B cell (primary cell): ENCODE results near the gene ADGRB2. TPM values are rescaled to one million over a fixed set of nuclear protein-coding genes. Genes with fewer than 3 reads are reported as not detected.

Experiments
- ATAC-seq: fragments of 200-7000 bp; cut with Tn5 transposase; one replicate; pipeline ENCODE4 v1.10.0; 2021; ENCODE audit warnings: low read depth, mild to moderate bottlenecking, moderate number of reproducible peaks, moderate library complexity
- CTCF ChIA-PET: fragments of 350-600 bp; sonication (Branson Sonifier 250); formaldehyde crosslinking; loops from one replicate; lab custom pipeline; 2021; ENCODE audit warnings: antibody characterized with exemption, inconsistent platforms; lab: Charles Lee
- POLR2A ChIA-PET: fragments of 350-600 bp; sonication (Branson Sonifier 250); formaldehyde crosslinking; loops from one replicate; lab custom pipeline; 2021; ENCODE audit warnings: antibody characterized with exemption; lab: Charles Lee
- DNase-seq: peaks from one replicate; pipeline ENCODE4 v3.0.0; 2013
- H2AFZ ChIP-seq: 2 replicates; pipeline ENCODE4 v1.6.1; 2012; ENCODE audit warnings: mild to moderate bottlenecking, low read depth, low read length; ENCODE audit not compliant: insufficient read depth, poor library complexity, severe bottlenecking
- H3K27ac ChIP-seq, 2 donors: 1 replicate in 1 of 2; 2 replicates in 1 of 2; pipeline ENCODE4 v1.5.1; 2012 to 2013; ENCODE audit warnings: low read length in 2 of 2, mild to moderate bottlenecking in 2 of 2, moderate library complexity in 1 of 2
- H3K27me3 ChIP-seq, 4 experiments: fragments of 200-600 bp in 1 of 4; sonication (generic) in 1 of 4; replicated peaks in 1 of 4; 1 replicate in 2 of 4; 2 replicates in 2 of 4; pipeline versions ENCODE4 v1.6.1 to v1.7.0; 2013 to 2016; ENCODE audit warnings: low read length in 3 of 4, mild to moderate bottlenecking in 2 of 4, mixed read lengths in 1 of 4, moderate library complexity in 1 of 4; ENCODE audit not compliant: insufficient read depth in 4 of 4, control insufficient read depth in 3 of 4; ENCODE audit errors: control extremely low read depth in 1 of 4
- H3K36me3 ChIP-seq, 2 experiments: replicated peaks in 1 of 2; 1 replicate in 1 of 2; 2 replicates in 1 of 2; pipeline versions ENCODE4 v1.6.1 to v1.7.1; 2013; ENCODE audit warnings: low read length in 1 of 2; ENCODE audit not compliant: insufficient read depth in 2 of 2, control insufficient read depth in 1 of 2; ENCODE audit errors: control extremely low read depth in 1 of 2, extremely low read depth in 1 of 2
- H3K4me1 ChIP-seq, 2 donors: fragments of 200-600 bp in 1 of 2; sonication (generic) in 1 of 2; 1 replicate in 1 of 2; 2 replicates in 1 of 2; pipeline versions ENCODE4 v1.5.1 to v1.6.1; 2013 to 2017; ENCODE audit warnings: low read length in 2 of 2; ENCODE audit not compliant: control insufficient read depth in 2 of 2, insufficient read depth in 2 of 2
- H3K4me2 ChIP-seq: replicated peaks from 2 replicates; pipeline ENCODE3; 2012; ENCODE audit warnings: mild to moderate bottlenecking, low read depth, low read length; ENCODE audit not compliant: poor library complexity, severe bottlenecking
- H3K4me3 ChIP-seq, 5 experiments: fragments of 200-600 bp in 1 of 5; sonication (generic) in 1 of 5; 1 replicate in 3 of 5; 2 replicates in 2 of 5; pipeline versions ENCODE4 v1.5.1 to v1.7.0; 2011 to 2016; ENCODE audit warnings: low read length in 4 of 5, mild to moderate bottlenecking in 4 of 5, low read depth in 2 of 5, control low read depth in 1 of 5, moderate library complexity in 1 of 5; ENCODE audit not compliant: insufficient read depth in 1 of 5; ENCODE audit errors: control extremely low read depth in 1 of 5, extremely low read depth in 1 of 5
- H3K79me2 ChIP-seq: fragments of 200-600 bp; sonication (generic); one replicate; pipeline ENCODE4 v1.6.0; 2016; ENCODE audit warnings: low read length; ENCODE audit not compliant: control insufficient read depth, insufficient read depth
- H3K9ac ChIP-seq: fragments of 200-600 bp; sonication (generic); 2 replicates; pipeline ENCODE4 v1.6.1; 2017; ENCODE audit warnings: mild to moderate bottlenecking, low read length, moderate library complexity
- H3K9me3 ChIP-seq, 3 donors: one replicate each; pipeline versions ENCODE4 v1.6.1 to v1.7.1; 2013; ENCODE audit warnings: low read length in 2 of 3; ENCODE audit not compliant: control insufficient read depth in 2 of 3, insufficient read depth in 1 of 3; ENCODE audit errors: control extremely low read depth in 1 of 3
- H4K20me1 ChIP-seq: 2 replicates; pipeline ENCODE4 v1.6.0; 2012; ENCODE audit warnings: mild to moderate bottlenecking, low read length; ENCODE audit not compliant: insufficient read depth, control insufficient read depth, poor library complexity, severe bottlenecking
- H3K27ac Mint-ChIP-seq: one replicate; pipeline ENCODE4 v1.8.0; 2021; ENCODE audit warnings: mixed read lengths
- H3K27me3 Mint-ChIP-seq: one replicate; pipeline ENCODE4 v1.8.0; 2021; ENCODE audit warnings: mixed read lengths
- H3K4me1 Mint-ChIP-seq: one replicate; pipeline ENCODE4 v1.8.0; 2021; ENCODE audit warnings: mixed read lengths
- H3K4me3 Mint-ChIP-seq: one replicate; pipeline ENCODE4 v1.8.0; 2021; ENCODE audit warnings: mixed read lengths
- H3K9me3 Mint-ChIP-seq: one replicate; pipeline ENCODE4 v1.8.0; 2022; ENCODE audit warnings: mixed read lengths; ENCODE audit not compliant: insufficient read depth
- EZH2 ChIP-seq: IDR thresholded peaks from 2 replicates; pipeline ENCODE4 v1.6.1; 2012; ENCODE audit warnings: borderline replicate concordance, low read depth, mild to moderate bottlenecking, moderate library complexity, low read length; ENCODE audit not compliant: insufficient read depth, poor library complexity, severe bottlenecking
- WGBS: methylation state at CpG from one replicate; pipeline ENCODE4 v1.1.5; 2013; ENCODE audit warnings: missing lambda C conversion rate; ENCODE audit not compliant: insufficient coverage; 5-methylcytosine and 5-hydroxymethylcytosine counted together
- intact Hi-C: fragments of 100-400 bp; cut with micrococcal nuclease; formaldehyde crosslinking; loops from one replicate; pipeline ENCODE4 v1.10.0; 2022
- polyA plus RNA-seq: library from polyadenylated mRNA; depleted of rRNA; stranded (reverse); fragments of >200 nt; gene quantifications from 2 replicates; pipeline ENCODE4 v1.2.3, GENCODE V29; 2012
- total RNA-seq, 2 donors: library from RNA; stranded (reverse); fragments of 120-200 nt in 1 of 2; gene quantifications; 1 replicate in 1 of 2; 2 replicates in 1 of 2; pipeline versions ENCODE4 v1.2.3 to v1.2.4, GENCODE V29; 2013 to 2022
- TF ChIP-seq, protein P1 (sequence below): fragments of 200-600 bp; IDR thresholded peaks from one replicate; pipeline ENCODE4 v1.8.0; 2022; ENCODE audit warnings: antibody characterized with exemption, mild to moderate bottlenecking

Gene ADGRB2
- total and polyA plus RNA-seq, 2 donors (not counting 1 experiment from before 2014, with no cell fraction given), result 1.9 to 2.7 TPM

GRCh38 chr1:31727195-31727594, 36.9 kb downstream of the ADGRB2 start:
- DNase-seq (no peak), ATAC-seq (no peak)
- CTCF ChIA-PET, result no interaction called here
- no peak overlapping the region for H3K4me2 ChIP-seq
- H3K4me3 Mint-ChIP-seq, result no peak overlapping the region
- H3K79me2 ChIP-seq, result no peaks in the 10 kb centered on the region
- no peak overlapping the region for H3K27ac ChIP-seq
- H3K9ac ChIP-seq, result no peak overlapping the region
- POLR2A ChIA-PET, result no interaction called here
- peaks cover 0 to 13% (median 0%) of the 10 kb centered on the region in 4 experiments for H3K27me3 ChIP-seq
- H3K36me3 ChIP-seq, result no peaks in the 10 kb centered on the region
- intact Hi-C loops, result no loop called here
- no peak overlapping the region for H2AFZ ChIP-seq
- no peak overlapping the region for H3K27ac Mint-ChIP-seq
- H3K27me3 Mint-ChIP-seq, result peaks cover 11% of the 10 kb centered on the region
- TF ChIP-seq EZH2, result no peak
- TF ChIP-seq, protein P1, sequence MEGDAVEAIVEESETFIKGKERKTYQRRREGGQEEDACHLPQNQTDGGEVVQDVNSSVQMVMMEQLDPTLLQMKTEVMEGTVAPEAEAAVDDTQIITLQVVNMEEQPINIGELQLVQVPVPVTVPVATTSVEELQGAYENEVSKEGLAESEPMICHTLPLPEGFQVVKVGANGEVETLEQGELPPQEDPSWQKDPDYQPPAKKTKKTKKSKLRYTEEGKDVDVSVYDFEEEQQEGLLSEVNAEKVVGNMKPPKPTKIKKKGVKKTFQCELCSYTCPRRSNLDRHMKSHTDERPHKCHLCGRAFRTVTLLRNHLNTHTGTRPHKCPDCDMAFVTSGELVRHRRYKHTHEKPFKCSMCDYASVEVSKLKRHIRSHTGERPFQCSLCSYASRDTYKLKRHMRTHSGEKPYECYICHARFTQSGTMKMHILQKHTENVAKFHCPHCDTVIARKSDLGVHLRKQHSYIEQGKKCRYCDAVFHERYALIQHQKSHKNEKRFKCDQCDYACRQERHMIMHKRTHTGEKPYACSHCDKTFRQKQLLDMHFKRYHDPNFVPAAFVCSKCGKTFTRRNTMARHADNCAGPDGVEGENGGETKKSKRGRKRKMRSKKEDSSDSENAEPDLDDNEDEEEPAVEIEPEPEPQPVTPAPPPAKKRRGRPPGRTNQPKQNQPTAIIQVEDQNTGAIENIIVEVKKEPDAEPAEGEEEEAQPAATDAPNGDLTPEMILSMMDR, result no peak
- WGBS, result 95% methylated on average over 14 of the region's 14 CpGs
- peaks cover 0 to 4% (median 0%) of the 10 kb centered on the region in 3 donors for H3K9me3 ChIP-seq
- no peaks in the 10 kb centered on the region for H3K4me1 ChIP-seq
- no peaks in the 10 kb centered on the region for H3K9me3 Mint-ChIP-seq
- no peaks in the 10 kb centered on the region for H4K20me1 ChIP-seq
- H3K4me3 ChIP-seq, result no peak overlapping the region
- no peaks in the 10 kb centered on the region for H3K4me1 Mint-ChIP-seq

DNA sequence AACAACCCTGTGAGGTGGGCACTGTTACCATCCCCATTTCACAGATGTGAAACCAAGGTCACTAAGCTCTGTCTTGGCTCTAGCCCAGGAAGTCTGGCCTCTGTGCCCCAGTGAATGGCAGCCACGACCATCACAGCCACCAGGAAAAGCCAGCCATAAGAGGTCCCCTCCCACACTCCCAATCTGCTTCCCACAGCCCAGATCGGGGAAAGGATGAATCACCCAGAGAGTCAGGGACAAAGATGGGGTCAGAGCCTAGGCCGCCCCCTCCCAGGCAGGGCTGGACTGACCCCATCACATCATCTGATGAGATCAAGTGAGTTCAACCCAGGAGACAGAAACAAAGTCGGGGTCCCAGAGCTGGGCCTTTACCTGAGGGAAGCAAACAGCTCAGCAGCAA, 37.4 kb downstream of the ADGRB2 start:
- H3K9ac ChIP-seq, result no peak overlapping the region
- H3K4me2 ChIP-seq, result no peak overlapping the region
- CTCF ChIA-PET, result no interaction called here
- peaks cover 0 to 13% (median 0%) of the 10 kb centered on the region in 4 experiments for H3K27me3 ChIP-seq
- Mint-ChIP-seq H3K4me3 (no peak overlapping the region), H3K9me3 (no peaks in the 10 kb centered on the region), H3K27me3 (peaks cover 16% of the 10 kb centered on the region), H3K27ac (no peak overlapping the region), H3K4me1 (no peaks in the 10 kb centered on the region)
- H4K20me1 ChIP-seq, result no peaks in the 10 kb centered on the region
- H3K36me3 ChIP-seq, result no peaks in the 10 kb centered on the region
- POLR2A ChIA-PET, result no interaction called here
- H3K9me3 ChIP-seq, result peaks cover 0 to 4% (median 0%) of the 10 kb centered on the region in 3 donors
- intact Hi-C loops, result no loop called here
- H3K79me2 ChIP-seq, result no peaks in the 10 kb centered on the region
- WGBS, result 81% methylated on average over 4 of the region's 4 CpGs
- no peaks in the 10 kb centered on the region for H3K4me1 ChIP-seq
- H2AFZ ChIP-seq, result no peak overlapping the region
- DNase-seq (no peak), ATAC-seq (no peak)
- no peak overlapping the region for H3K27ac ChIP-seq
- H3K4me3 ChIP-seq, result no peak overlapping the region
- TF ChIP-seq, protein P1, result no peak
- no peak for TF ChIP-seq EZH2
